ENCODE measurements around the gene GRIN2B. TPM values are rescaled to one million over a fixed set of nuclear protein-coding genes. Genes with fewer than 3 reads are reported as not detected.
A peak's percentile ranks its signal among the peaks of the same experiment; 100 is the strongest.

Gene GRIN2B
- total RNA-seq (under 1 TPM in 1 of 2 donors, not detected in 1; under 0.01 TPM), polyA plus RNA-seq (under 1 TPM; 0.01 to 0.03 TPM)

DNA sequence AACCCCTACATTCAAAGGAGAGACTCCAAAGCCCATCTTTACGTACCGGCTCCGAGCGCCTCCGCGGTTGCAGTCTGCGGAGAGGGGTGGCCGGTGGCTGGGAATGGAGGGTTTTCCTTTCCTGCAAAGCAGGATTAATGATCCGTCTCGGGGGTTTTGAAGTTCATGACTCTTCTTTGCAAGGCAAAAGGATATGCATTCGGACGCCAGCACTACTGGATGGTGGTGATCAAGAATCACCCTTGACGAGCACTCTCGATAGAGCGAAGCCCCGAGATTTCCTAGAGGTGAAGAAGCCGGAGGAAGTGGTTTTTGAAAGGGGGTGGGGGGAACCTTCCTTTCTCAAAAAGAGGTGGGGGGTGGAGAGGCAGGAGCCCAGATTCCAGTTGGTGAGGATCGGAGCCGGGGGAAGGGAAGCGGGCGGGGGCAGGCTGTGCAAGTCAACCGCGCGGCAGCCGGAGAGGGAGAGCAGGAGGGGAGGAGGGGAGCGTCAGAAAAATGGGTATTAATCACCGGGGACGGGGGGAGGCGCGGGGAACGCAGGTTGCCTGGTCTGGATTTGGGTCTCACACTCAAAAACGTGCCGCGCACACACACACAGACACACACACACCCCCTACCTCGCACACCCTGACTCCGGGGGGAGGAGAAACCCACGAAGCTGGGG lies at the start of gene GRIN2B:
GRIN2B (minus strand) TSS at position 307 of the 667 bp plus-strand sequence. CDS start 115,394 bp downstream, outside the sequence.
- 6% methylated on average over 37 of the region's 37 CpGs for WGBS
- no peaks in the 10 kb centered on the region for H3K36me3 ChIP-seq (ENCODE audit: control insufficient read depth in 4 of 4, insufficient read depth in 3 of 4, low read depth in 1 of 4, low read length in 3 of 4)
- peaks cover 4 to 13% (median 9%) of the 10 kb centered on the region in 4 donors for H3K27me3 ChIP-seq (ENCODE audit: control insufficient read depth in 4 of 4, insufficient read depth in 4 of 4, low read length in 3 of 4)
- TF ChIP-seq HNF4G (IDR thresholded peaks at IDR 0.05) = no peak
- TF ChIP-seq, protein P1, sequence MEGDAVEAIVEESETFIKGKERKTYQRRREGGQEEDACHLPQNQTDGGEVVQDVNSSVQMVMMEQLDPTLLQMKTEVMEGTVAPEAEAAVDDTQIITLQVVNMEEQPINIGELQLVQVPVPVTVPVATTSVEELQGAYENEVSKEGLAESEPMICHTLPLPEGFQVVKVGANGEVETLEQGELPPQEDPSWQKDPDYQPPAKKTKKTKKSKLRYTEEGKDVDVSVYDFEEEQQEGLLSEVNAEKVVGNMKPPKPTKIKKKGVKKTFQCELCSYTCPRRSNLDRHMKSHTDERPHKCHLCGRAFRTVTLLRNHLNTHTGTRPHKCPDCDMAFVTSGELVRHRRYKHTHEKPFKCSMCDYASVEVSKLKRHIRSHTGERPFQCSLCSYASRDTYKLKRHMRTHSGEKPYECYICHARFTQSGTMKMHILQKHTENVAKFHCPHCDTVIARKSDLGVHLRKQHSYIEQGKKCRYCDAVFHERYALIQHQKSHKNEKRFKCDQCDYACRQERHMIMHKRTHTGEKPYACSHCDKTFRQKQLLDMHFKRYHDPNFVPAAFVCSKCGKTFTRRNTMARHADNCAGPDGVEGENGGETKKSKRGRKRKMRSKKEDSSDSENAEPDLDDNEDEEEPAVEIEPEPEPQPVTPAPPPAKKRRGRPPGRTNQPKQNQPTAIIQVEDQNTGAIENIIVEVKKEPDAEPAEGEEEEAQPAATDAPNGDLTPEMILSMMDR (IDR thresholded peaks at IDR 0.05; ENCODE audit: low read depth, low read length, missing input control) = no peak
- TF ChIP-seq, protein P2, sequence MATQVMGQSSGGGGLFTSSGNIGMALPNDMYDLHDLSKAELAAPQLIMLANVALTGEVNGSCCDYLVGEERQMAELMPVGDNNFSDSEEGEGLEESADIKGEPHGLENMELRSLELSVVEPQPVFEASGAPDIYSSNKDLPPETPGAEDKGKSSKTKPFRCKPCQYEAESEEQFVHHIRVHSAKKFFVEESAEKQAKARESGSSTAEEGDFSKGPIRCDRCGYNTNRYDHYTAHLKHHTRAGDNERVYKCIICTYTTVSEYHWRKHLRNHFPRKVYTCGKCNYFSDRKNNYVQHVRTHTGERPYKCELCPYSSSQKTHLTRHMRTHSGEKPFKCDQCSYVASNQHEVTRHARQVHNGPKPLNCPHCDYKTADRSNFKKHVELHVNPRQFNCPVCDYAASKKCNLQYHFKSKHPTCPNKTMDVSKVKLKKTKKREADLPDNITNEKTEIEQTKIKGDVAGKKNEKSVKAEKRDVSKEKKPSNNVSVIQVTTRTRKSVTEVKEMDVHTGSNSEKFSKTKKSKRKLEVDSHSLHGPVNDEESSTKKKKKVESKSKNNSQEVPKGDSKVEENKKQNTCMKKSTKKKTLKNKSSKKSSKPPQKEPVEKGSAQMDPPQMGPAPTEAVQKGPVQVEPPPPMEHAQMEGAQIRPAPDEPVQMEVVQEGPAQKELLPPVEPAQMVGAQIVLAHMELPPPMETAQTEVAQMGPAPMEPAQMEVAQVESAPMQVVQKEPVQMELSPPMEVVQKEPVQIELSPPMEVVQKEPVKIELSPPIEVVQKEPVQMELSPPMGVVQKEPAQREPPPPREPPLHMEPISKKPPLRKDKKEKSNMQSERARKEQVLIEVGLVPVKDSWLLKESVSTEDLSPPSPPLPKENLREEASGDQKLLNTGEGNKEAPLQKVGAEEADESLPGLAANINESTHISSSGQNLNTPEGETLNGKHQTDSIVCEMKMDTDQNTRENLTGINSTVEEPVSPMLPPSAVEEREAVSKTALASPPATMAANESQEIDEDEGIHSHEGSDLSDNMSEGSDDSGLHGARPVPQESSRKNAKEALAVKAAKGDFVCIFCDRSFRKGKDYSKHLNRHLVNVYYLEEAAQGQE (IDR thresholded peaks at IDR 0.05) = no peak
- no peak for TF ChIP-seq RAD21 (IDR thresholded peaks at IDR 0.05)
- H3K4me3 ChIP-seq (ENCODE audit: low read depth in 1 of 3, low read length in 3 of 3) = peak within 1 kb of the TSS in 2 of 3 donors; percentile 14 to 43
- no peaks in the 10 kb centered on the region for H3K9me3 ChIP-seq (ENCODE audit: control insufficient read depth in 4 of 4, low read length in 3 of 4)
- H3K4me1 ChIP-seq (ENCODE audit: control insufficient read depth in 4 of 4, insufficient read depth in 4 of 4, low read length in 3 of 4) = peaks cover 3 to 13% (median 11%) of the 10 kb centered on the region in 4 donors
- no peak within 1 kb of the TSS for H3K27ac ChIP-seq (ENCODE audit: low read depth in 1 of 2, low read length in 2 of 2)
- H3K9ac ChIP-seq (ENCODE audit: low read depth in 1 of 2, low read length in 2 of 2) = no peak within 1 kb of the TSS
- DNase-seq (ENCODE audit: low spot score) = no peak

GRCh38 chr12:14026537-14026936 lies 45.1 kb upstream of the GRIN2B start:
- no peaks in the 10 kb centered on the region for H3K27me3 ChIP-seq (ENCODE audit: control insufficient read depth in 4 of 4, insufficient read depth in 4 of 4, low read length in 3 of 4)
- no peaks in the 10 kb centered on the region for H3K36me3 ChIP-seq (ENCODE audit: control insufficient read depth in 4 of 4, insufficient read depth in 3 of 4, low read depth in 1 of 4, low read length in 3 of 4)
- no peak overlapping the region for H3K4me3 ChIP-seq (ENCODE audit: low read depth in 1 of 3, low read length in 3 of 3)
- WGBS = 92% methylated on average over 4 of the region's 4 CpGs
- H3K9ac ChIP-seq (ENCODE audit: low read depth in 1 of 2, low read length in 2 of 2) = no peak overlapping the region
- no peaks in the 10 kb centered on the region for H3K4me1 ChIP-seq (ENCODE audit: control insufficient read depth in 4 of 4, insufficient read depth in 4 of 4, low read length in 3 of 4)
- H3K27ac ChIP-seq (ENCODE audit: low read depth in 1 of 2, low read length in 2 of 2) = no peak overlapping the region
- no peak for DNase-seq (ENCODE audit: low spot score)
- peaks cover 0 to under 1% (median 0%) of the 10 kb centered on the region in 4 donors for H3K9me3 ChIP-seq (ENCODE audit: control insufficient read depth in 4 of 4, low read length in 3 of 4)
- TF ChIP-seq JUND (IDR thresholded peaks at IDR 0.05) (no peak), HNF4A (conservative IDR thresholded peaks at IDR 0.05) (no peak), NR2F2 (IDR thresholded peaks at IDR 0.05) (no peak), RAD21 (IDR thresholded peaks at IDR 0.05) (no peak), MAX (IDR thresholded peaks at IDR 0.05) (no peak), RXRA (IDR thresholded peaks at IDR 0.05) (no peak), YY1 (IDR thresholded peaks at IDR 0.05) (no peak), HNF4G (IDR thresholded peaks at IDR 0.05) (no peak), EGR1 (IDR thresholded peaks at IDR 0.05; ENCODE audit: low read depth in 2 of 2) (no peak)
- TF ChIP-seq, protein P2 (IDR thresholded peaks at IDR 0.05) = no peak
- TF ChIP-seq, protein P3, sequence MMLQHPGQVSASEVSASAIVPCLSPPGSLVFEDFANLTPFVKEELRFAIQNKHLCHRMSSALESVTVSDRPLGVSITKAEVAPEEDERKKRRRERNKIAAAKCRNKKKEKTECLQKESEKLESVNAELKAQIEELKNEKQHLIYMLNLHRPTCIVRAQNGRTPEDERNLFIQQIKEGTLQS (IDR thresholded peaks at IDR 0.05) = no peak

Data from liver (tissue), 9 donors.